Measurements from ENCODE around the gene GPR107. TPM values are rescaled to one million over a fixed set of nuclear protein-coding genes. Genes with fewer than 3 reads are reported as not detected.

Gene GPR107
- total and polyA plus RNA-seq, 8 donors, result 5.1 to 19.8 (median 15.1) TPM

GRCh38 chr9:130138791-130139190, 85.1 kb downstream of the GPR107 start:
- Histone ChIP-seq H3K4me1 (no peaks in the 10 kb centered on the region), H3K4me3 (no peak overlapping the region), H3K27me3 (no peaks in the 10 kb centered on the region), H3K36me3 (no peaks in the 10 kb centered on the region), H3K27ac (no peak overlapping the region), H3K9me3 (no peaks in the 10 kb centered on the region)
- FAIRE-seq, result no peak
- intact Hi-C loops (cut with DNase I), result no loop called here
- no peak for TF ChIP-seq CTCF (IDR thresholded peaks at IDR 0.05)
- ATAC-seq, result peak in 3 of 4 donors; percentile 42 to 53 (median 50)
- WGBS, 2 donors, result 76 to 78% methylated on average over 6 of the region's 6 CpGs
- DNase-seq, result no peak

- Histone ChIP-seq H3K4me3 (no peak overlapping the region), H3K27ac (no peak overlapping the region), H3K36me3 (no peaks in the 10 kb centered on the region), H3K9me3 (no peaks in the 10 kb centered on the region), H3K4me1 (no peaks in the 10 kb centered on the region), H3K27me3 (no peaks in the 10 kb centered on the region)
- intact Hi-C loops (cut with DNase I), result no loop called here
- no peak for TF ChIP-seq CTCF (IDR thresholded peaks at IDR 0.05)
- ATAC-seq, result no peak
- WGBS, 2 donors, result 93 to 95% methylated on average over 10 of the region's 10 CpGs
- no peak for DNase-seq
- no peak for FAIRE-seq
Measured at GRCh38 chr9:130139251-130139650, 85.5 kb downstream of the GPR107 start.

GRCh38 chr9:130140706-130141105, 87.0 kb downstream of the GPR107 start:
- FAIRE-seq, result no peak
- H3K27ac ChIP-seq, result no peak overlapping the region
- H3K4me3 ChIP-seq, result no peak overlapping the region
- no peaks in the 10 kb centered on the region for H3K27me3 ChIP-seq
- no peaks in the 10 kb centered on the region for H3K4me1 ChIP-seq
- no peak for DNase-seq
- no peak for ATAC-seq
- no peak for TF ChIP-seq CTCF (IDR thresholded peaks at IDR 0.05)
- H3K9me3 ChIP-seq, result no peaks in the 10 kb centered on the region
- intact Hi-C loops (cut with DNase I), result no loop called here
- H3K36me3 ChIP-seq, result no peaks in the 10 kb centered on the region
- 81 to 92% methylated on average over 10 of the region's 10 CpGs for WGBS, 2 donors

GRCh38 chr9:130142056-130142455, 88.3 kb downstream of the GPR107 start:
- Histone ChIP-seq H3K4me3 (no peak overlapping the region), H3K4me1 (no peaks in the 10 kb centered on the region), H3K36me3 (no peaks in the 10 kb centered on the region), H3K27me3 (no peaks in the 10 kb centered on the region), H3K27ac (no peak overlapping the region), H3K9me3 (no peaks in the 10 kb centered on the region)
- WGBS, 2 donors, result 66 to 67% methylated on average over 12 of the region's 12 CpGs
- ATAC-seq (no peak), DNase-seq (no peak), FAIRE-seq (no peak)
- no peak for TF ChIP-seq CTCF (IDR thresholded peaks at IDR 0.05)
- intact Hi-C loops (cut with DNase I), result no loop called here

GRCh38 chr9:130142641-130143040, 88.9 kb downstream of the GPR107 start:
- H3K27me3 ChIP-seq, result no peaks in the 10 kb centered on the region
- H3K27ac ChIP-seq, result no peak overlapping the region
- ATAC-seq, result no peak
- WGBS, 2 donors, result 55 to 57% methylated on average over 6 of the region's 6 CpGs
- no peak for DNase-seq
- H3K4me1 ChIP-seq, result no peaks in the 10 kb centered on the region
- no peaks in the 10 kb centered on the region for H3K36me3 ChIP-seq
- TF ChIP-seq CTCF (IDR thresholded peaks at IDR 0.05), result no peak
- H3K9me3 ChIP-seq, result no peaks in the 10 kb centered on the region
- intact Hi-C loops (cut with DNase I), result no loop called here
- no peak overlapping the region for H3K4me3 ChIP-seq
- FAIRE-seq, result no peak

All from pancreas (tissue), 10 donors.